Ovary (tissue), 3 donors: Measurements from ENCODE around the gene LAMB4.

Experiments used
- CTCF ChIP-seq, 3 donors: fragments of 450-650 bp in 2 of 3; fragments of 200-600 bp in 1 of 3; IDR thresholded peaks; one replicate each; pipeline versions ENCODE4 v1.5.1 to v1.8.0; 2016 to 2022; ENCODE audit warnings: antibody characterized with exemption in 3 of 3, mild to moderate bottlenecking in 1 of 3
- EP300 ChIP-seq: sonication (generic); formaldehyde crosslinking; IDR thresholded peaks from one replicate; pipeline ENCODE4 v1.6.1; 2017; ENCODE audit warnings: antibody characterized with exemption
- donor health status: DM: no; HTN: no; CAD: no.

GRCh38 chr7:108073305-108074070 lies 56.7 kb downstream of the LAMB4 start:
- TF ChIP-seq CTCF (IDR thresholded peaks at IDR 0.05), result no peak
- no peak for TF ChIP-seq EP300
